Tibial artery (tissue), 4 donors: ENCODE measurements around the gene TRIM54.

ENCODE experiments used
- DNase-seq, 2 donors: peaks; one replicate each; pipeline ENCODE4 v3.0.0-alpha.2; 2019
- H3K27ac ChIP-seq, 2 donors: fragments of 200-600 bp; sonication (generic) in 1 of 2; 1 replicate in 1 of 2; 2 replicates in 1 of 2; pipeline ENCODE4 v1.5.1; 2018 to 2019; ENCODE audit warnings: mild to moderate bottlenecking in 1 of 2
- H3K27me3 ChIP-seq, 2 donors: fragments of 200-600 bp; sonication (generic) in 1 of 2; one replicate each; pipeline versions ENCODE4 v1.5.1 to v1.6.0; 2016 to 2019
- H3K36me3 ChIP-seq, 3 donors: fragments of 200-600 bp; sonication (generic) in 2 of 3; one replicate each; pipeline ENCODE4 v1.5.1; 2016 to 2019; ENCODE audit warnings: mild to moderate bottlenecking in 2 of 3
- H3K4me1 ChIP-seq, 4 donors: fragments of 200-600 bp; sonication (generic) in 2 of 4; 1 replicate in 3 of 4; 2 replicates in 1 of 4; pipeline ENCODE4 v1.5.1; 2016 to 2019
- H3K4me3 ChIP-seq, 2 donors: fragments of 200-600 bp; sonication (generic) in 1 of 2; 1 replicate in 1 of 2; 2 replicates in 1 of 2; pipeline ENCODE4 v1.5.1; 2018 to 2019; ENCODE audit warnings: mild to moderate bottlenecking in 2 of 2
- H3K9me3 ChIP-seq, 3 donors: fragments of 200-600 bp; sonication (generic) in 1 of 3; one replicate each; pipeline ENCODE4 v1.5.1; 2016 to 2019
- intact Hi-C: fragments of 100-400 bp; cut with DNase I; formaldehyde crosslinking; loops from one replicate; pipeline ENCODE4 v1.15.0; 2023; ENCODE audit warnings: low total_unique reads
- TF ChIP-seq, protein P1 (sequence below), 2 experiments: fragments of 200-600 bp in 1 of 2; fragments of 450-650 bp in 1 of 2; IDR thresholded peaks; one replicate each; pipeline ENCODE4 v1.5.1; 2017 to 2019; ENCODE audit warnings: antibody characterized with exemption in 2 of 2, mild to moderate bottlenecking in 1 of 2, moderate library complexity in 1 of 2

Gene TRIM54

GRCh38 chr2:27309651-27310050, 27.4 kb downstream of the TRIM54 start:
- Histone ChIP-seq H3K9me3 (peaks cover 0 to 3% (median 0%) of the 10 kb centered on the region in 3 donors), H3K27me3 (peaks cover 10 to 52% of the 10 kb centered on the region in 2 donors), H3K36me3 (peaks cover 19 to 43% (median 28%) of the 10 kb centered on the region in 3 donors), H3K4me1 (peaks cover 0 to 26% (median 19%) of the 10 kb centered on the region in 4 donors), H3K27ac (no peak overlapping the region), H3K4me3 (no peak overlapping the region)
- intact Hi-C loops, result no loop called here
- TF ChIP-seq, protein P1, sequence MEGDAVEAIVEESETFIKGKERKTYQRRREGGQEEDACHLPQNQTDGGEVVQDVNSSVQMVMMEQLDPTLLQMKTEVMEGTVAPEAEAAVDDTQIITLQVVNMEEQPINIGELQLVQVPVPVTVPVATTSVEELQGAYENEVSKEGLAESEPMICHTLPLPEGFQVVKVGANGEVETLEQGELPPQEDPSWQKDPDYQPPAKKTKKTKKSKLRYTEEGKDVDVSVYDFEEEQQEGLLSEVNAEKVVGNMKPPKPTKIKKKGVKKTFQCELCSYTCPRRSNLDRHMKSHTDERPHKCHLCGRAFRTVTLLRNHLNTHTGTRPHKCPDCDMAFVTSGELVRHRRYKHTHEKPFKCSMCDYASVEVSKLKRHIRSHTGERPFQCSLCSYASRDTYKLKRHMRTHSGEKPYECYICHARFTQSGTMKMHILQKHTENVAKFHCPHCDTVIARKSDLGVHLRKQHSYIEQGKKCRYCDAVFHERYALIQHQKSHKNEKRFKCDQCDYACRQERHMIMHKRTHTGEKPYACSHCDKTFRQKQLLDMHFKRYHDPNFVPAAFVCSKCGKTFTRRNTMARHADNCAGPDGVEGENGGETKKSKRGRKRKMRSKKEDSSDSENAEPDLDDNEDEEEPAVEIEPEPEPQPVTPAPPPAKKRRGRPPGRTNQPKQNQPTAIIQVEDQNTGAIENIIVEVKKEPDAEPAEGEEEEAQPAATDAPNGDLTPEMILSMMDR (IDR thresholded peaks at IDR 0.05), result no peak
- no peak for DNase-seq

- no peak overlapping the region for H3K4me3 ChIP-seq
- no peak overlapping the region for H3K27ac ChIP-seq
- no peaks in the 10 kb centered on the region for H3K9me3 ChIP-seq
- H3K27me3 ChIP-seq, result peaks cover 5 to 27% of the 10 kb centered on the region in 2 donors
- no peak for DNase-seq
- peaks cover 0 to 16% (median 12%) of the 10 kb centered on the region in 4 donors for H3K4me1 ChIP-seq
- peaks cover 19 to 64% (median 35%) of the 10 kb centered on the region in 3 donors for H3K36me3 ChIP-seq
- intact Hi-C loops, result no loop called here
- TF ChIP-seq, protein P1 (IDR thresholded peaks at IDR 0.05), result no peak
Observed at GRCh38 chr2:27312152-27312551, 29.9 kb downstream of the TRIM54 start.

DNA sequence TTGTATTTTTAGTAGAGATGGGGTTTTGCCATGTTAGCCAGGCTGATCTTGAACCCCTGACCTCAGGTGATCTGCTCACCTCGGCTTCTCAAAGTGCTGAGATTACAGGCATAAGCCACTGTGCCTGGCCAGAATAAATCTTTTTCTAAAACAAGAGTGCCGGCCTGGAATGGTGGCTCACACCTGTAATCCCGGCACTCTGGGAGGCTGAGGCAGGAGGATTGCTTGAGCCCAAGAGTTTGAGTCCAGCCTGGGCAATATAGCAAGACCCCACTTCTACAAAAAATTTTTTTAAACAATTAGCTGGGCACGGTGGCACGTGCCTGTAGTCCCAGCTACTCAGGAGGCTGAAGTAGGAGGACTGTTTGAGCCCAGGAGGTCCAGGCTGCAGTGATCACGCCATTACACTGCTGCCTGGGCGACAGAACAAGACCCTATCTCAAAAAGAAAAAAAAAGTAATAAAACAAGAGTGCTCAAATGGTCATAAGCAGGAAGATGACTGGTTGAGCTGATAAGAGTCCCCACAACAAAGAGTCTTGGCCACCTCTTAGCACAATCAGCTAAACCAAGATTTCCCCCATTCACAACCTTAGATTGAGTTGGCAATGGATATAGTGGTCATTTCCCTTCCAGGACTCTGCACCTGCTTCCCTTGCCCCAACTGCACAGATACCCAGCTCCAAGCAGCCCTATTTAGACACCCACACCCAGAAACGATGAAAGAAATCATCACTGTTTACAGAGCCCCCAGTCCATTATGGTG, 31.8 kb downstream of the TRIM54 start:
- Histone ChIP-seq H3K27me3 (peaks cover 0 to 8% of the 10 kb centered on the region in 2 donors), H3K4me3 (no peak overlapping the region), H3K36me3 (peaks cover 19 to 66% (median 35%) of the 10 kb centered on the region in 3 donors), H3K27ac (no peak overlapping the region), H3K9me3 (no peaks in the 10 kb centered on the region), H3K4me1 (no peaks in the 10 kb centered on the region)
- no peak for DNase-seq
- TF ChIP-seq, protein P1 (IDR thresholded peaks at IDR 0.05), result no peak
- intact Hi-C loops, result no loop called here

GRCh38 chr2:27314709-27315108, 32.5 kb downstream of the TRIM54 start:
- Histone ChIP-seq H3K4me3 (no peak overlapping the region), H3K4me1 (no peaks in the 10 kb centered on the region), H3K27me3 (peaks cover 0 to 2% of the 10 kb centered on the region in 2 donors), H3K36me3 (peaks cover 14 to 59% (median 32%) of the 10 kb centered on the region in 3 donors), H3K9me3 (no peaks in the 10 kb centered on the region), H3K27ac (no peak overlapping the region)
- TF ChIP-seq, protein P1 (IDR thresholded peaks at IDR 0.05), result no peak
- intact Hi-C loops, result no loop called here
- no peak for DNase-seq

DNA sequence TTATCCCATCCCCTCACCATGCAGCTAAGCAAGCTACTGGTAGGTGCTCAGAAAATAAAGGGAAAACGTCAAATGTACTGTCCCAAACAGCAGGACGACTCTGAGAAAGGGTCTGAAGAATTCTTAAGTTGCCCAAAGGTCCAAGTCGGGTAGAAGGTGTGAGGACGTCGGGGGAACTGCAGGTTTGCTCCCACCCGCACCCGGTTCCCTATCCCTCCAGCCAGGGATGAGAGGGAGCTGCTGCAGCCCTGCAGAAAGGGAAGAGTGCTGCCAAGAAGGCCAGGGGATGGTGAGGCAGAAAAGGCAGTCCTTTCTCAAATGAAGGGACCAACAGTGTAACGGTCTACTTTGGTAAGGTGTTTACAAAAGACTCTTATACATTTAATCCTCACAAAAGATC, 32.9 kb downstream of the TRIM54 start:
- no peak overlapping the region for H3K4me3 ChIP-seq
- H3K27me3 ChIP-seq, result no peaks in the 10 kb centered on the region
- intact Hi-C loops, result no loop called here
- no peaks in the 10 kb centered on the region for H3K4me1 ChIP-seq
- H3K9me3 ChIP-seq, result no peaks in the 10 kb centered on the region
- no peak for DNase-seq
- TF ChIP-seq, protein P1 (IDR thresholded peaks at IDR 0.05), result no peak
- H3K27ac ChIP-seq, result no peak overlapping the region
- peaks cover 10 to 55% (median 28%) of the 10 kb centered on the region in 3 donors for H3K36me3 ChIP-seq
